OCI-M1 (cell line): ENCODE results near the gene SLCO3A1.
"Not testable (repeated sequence)": the region's sequence is repeated elsewhere in the genome, so short reads cannot be mapped to it uniquely, and the experiment has no call there.

Experiments used
- DNase-seq: peaks from one replicate; lab custom pipeline; 2025; lab: John Stamatoyannopoulos, UW

The SLCO3A1 gene

GRCh38 chr15:92070251-92070650 is 216.7 kb downstream of the SLCO3A1 start:
- not testable (repeated sequence) for DNase-seq

GRCh38 chr15:92071045-92071634 is 217.6 kb downstream of the SLCO3A1 start:
- no peak for DNase-seq

- no peak for DNase-seq
These were observed 219.7 kb downstream of the SLCO3A1 start for GRCh38 chr15:92073044-92073785.

GRCh38 chr15:92074101-92074500 is 220.6 kb downstream of the SLCO3A1 start:
- DNase-seq, result no peak

GRCh38 chr15:92074646-92075045 is 221.1 kb downstream of the SLCO3A1 start:
- DNase-seq, result no peak

GRCh38 chr15:92075764-92076163 is 222.3 kb downstream of the SLCO3A1 start:
- DNase-seq, result no peak

- DNase-seq, result no peak
These were observed 223.0 kb downstream of the SLCO3A1 start for GRCh38 chr15:92076541-92076940.

GRCh38 chr15:92077353-92078085 is 224.0 kb downstream of the SLCO3A1 start:
- peak; percentile 77 for DNase-seq

GRCh38 chr15:92078270-92078669 is 224.8 kb downstream of the SLCO3A1 start:
- no peak for DNase-seq

- peak; percentile 66 for DNase-seq
These were observed 225.5 kb downstream of the SLCO3A1 start for GRCh38 chr15:92079047-92079446.

GRCh38 chr15:92079647-92080255 is 226.2 kb downstream of the SLCO3A1 start:
- DNase-seq, result no peak

GRCh38 chr15:92082006-92082843 is 228.7 kb downstream of the SLCO3A1 start:
- peak; percentile 80 for DNase-seq

GRCh38 chr15:92083190-92083589 is 229.7 kb downstream of the SLCO3A1 start:
- no peak for DNase-seq

GRCh38 chr15:92087211-92087610 is 233.7 kb downstream of the SLCO3A1 start:
- DNase-seq, result no peak

- DNase-seq, result peak; percentile 4
These were observed 237.7 kb downstream of the SLCO3A1 start for GRCh38 chr15:92091155-92091734.

GRCh38 chr15:92092289-92093105 is 239.0 kb downstream of the SLCO3A1 start:
- no peak for DNase-seq

- no peak for DNase-seq
These were observed 242.2 kb downstream of the SLCO3A1 start for GRCh38 chr15:92095693-92096092.

- peak; percentile 80 for DNase-seq
These were observed 244.1 kb downstream of the SLCO3A1 start for GRCh38 chr15:92097474-92098178.

GRCh38 chr15:92098869-92099268 is 245.4 kb downstream of the SLCO3A1 start:
- no peak for DNase-seq

GRCh38 chr15:92100301-92100700 is 246.8 kb downstream of the SLCO3A1 start:
- no peak for DNase-seq
